ENCODE measurements around the gene GLYR1. TPM values are rescaled to one million over a fixed set of nuclear protein-coding genes. Genes with fewer than 3 reads are reported as not detected.

GLYR1 gene
- total RNA-seq, 4 donors from 2014 or later, result 57.5 to 168 (median 66.9) TPM

- DNase-seq, result no peak
- Histone ChIP-seq H3K27ac (no peak overlapping the region), H3K9me3 (no peaks in the 10 kb centered on the region), H3K27me3 (no peaks in the 10 kb centered on the region), H3K4me3 (no peak overlapping the region), H3K36me3 (peaks cover 0 to 49% (median 0%) of the 10 kb centered on the region in 3 donors), H3K4me1 (no peaks in the 10 kb centered on the region)
- TF ChIP-seq, protein P1, sequence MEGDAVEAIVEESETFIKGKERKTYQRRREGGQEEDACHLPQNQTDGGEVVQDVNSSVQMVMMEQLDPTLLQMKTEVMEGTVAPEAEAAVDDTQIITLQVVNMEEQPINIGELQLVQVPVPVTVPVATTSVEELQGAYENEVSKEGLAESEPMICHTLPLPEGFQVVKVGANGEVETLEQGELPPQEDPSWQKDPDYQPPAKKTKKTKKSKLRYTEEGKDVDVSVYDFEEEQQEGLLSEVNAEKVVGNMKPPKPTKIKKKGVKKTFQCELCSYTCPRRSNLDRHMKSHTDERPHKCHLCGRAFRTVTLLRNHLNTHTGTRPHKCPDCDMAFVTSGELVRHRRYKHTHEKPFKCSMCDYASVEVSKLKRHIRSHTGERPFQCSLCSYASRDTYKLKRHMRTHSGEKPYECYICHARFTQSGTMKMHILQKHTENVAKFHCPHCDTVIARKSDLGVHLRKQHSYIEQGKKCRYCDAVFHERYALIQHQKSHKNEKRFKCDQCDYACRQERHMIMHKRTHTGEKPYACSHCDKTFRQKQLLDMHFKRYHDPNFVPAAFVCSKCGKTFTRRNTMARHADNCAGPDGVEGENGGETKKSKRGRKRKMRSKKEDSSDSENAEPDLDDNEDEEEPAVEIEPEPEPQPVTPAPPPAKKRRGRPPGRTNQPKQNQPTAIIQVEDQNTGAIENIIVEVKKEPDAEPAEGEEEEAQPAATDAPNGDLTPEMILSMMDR (IDR thresholded peaks at IDR 0.05), result no peak
- no peak for TF ChIP-seq POLR2A (IDR thresholded peaks at IDR 0.05)
Measured at GRCh38 chr16:4892361-4893102, 45.4 kb upstream of the GLYR1 start.

- TF ChIP-seq POLR2A (IDR thresholded peaks at IDR 0.05), result no peak
- TF ChIP-seq, protein P1 (IDR thresholded peaks at IDR 0.05), result no peak
- DNase-seq, result no peak
- Histone ChIP-seq H3K4me3 (no peak overlapping the region), H3K27me3 (no peaks in the 10 kb centered on the region), H3K27ac (no peak overlapping the region), H3K4me1 (no peaks in the 10 kb centered on the region), H3K36me3 (peaks cover 0 to 56% (median 0%) of the 10 kb centered on the region in 3 donors), H3K9me3 (no peaks in the 10 kb centered on the region)
Measured at GRCh38 chr16:4891886-4892216, 44.8 kb upstream of the GLYR1 start.

GRCh38 chr16:4891097-4891885, 44.2 kb upstream of the GLYR1 start:
- peaks cover 0 to 61% (median 0%) of the 10 kb centered on the region in 3 donors for H3K36me3 ChIP-seq
- no peaks in the 10 kb centered on the region for H3K4me1 ChIP-seq
- no peak for TF ChIP-seq POLR2A (IDR thresholded peaks at IDR 0.05)
- TF ChIP-seq, protein P1 (IDR thresholded peaks at IDR 0.05), result no peak
- H3K9me3 ChIP-seq, result no peaks in the 10 kb centered on the region
- no peaks in the 10 kb centered on the region for H3K27me3 ChIP-seq
- H3K27ac ChIP-seq, result no peak overlapping the region
- H3K4me3 ChIP-seq, result no peak overlapping the region
- no peak for DNase-seq

GRCh38 chr16:4890686-4891085, 43.6 kb upstream of the GLYR1 start:
- no peak for DNase-seq
- Histone ChIP-seq H3K4me3 (no peak overlapping the region), H3K4me1 (no peaks in the 10 kb centered on the region), H3K36me3 (peaks cover 0 to 67% (median 0%) of the 10 kb centered on the region in 3 donors), H3K9me3 (no peaks in the 10 kb centered on the region), H3K27ac (no peak overlapping the region), H3K27me3 (no peaks in the 10 kb centered on the region)
- TF ChIP-seq, protein P1 (IDR thresholded peaks at IDR 0.05), result no peak
- TF ChIP-seq POLR2A (IDR thresholded peaks at IDR 0.05), result no peak

- Histone ChIP-seq H3K36me3 (peaks cover 0 to 68% (median 0%) of the 10 kb centered on the region in 3 donors), H3K4me1 (no peaks in the 10 kb centered on the region), H3K27ac (no peak overlapping the region), H3K27me3 (no peaks in the 10 kb centered on the region), H3K4me3 (no peak overlapping the region), H3K9me3 (no peaks in the 10 kb centered on the region)
- TF ChIP-seq, protein P1 (IDR thresholded peaks at IDR 0.05), result no peak
- no peak for TF ChIP-seq POLR2A (IDR thresholded peaks at IDR 0.05)
- no peak for DNase-seq
Measured at GRCh38 chr16:4890026-4890425, 42.9 kb upstream of the GLYR1 start.

All from Peyer's patch (tissue), 4 donors.